HAP-1 (cell line): Measurements from ENCODE around the gene SLC25A18.

ENCODE experiments used
- DNase-seq, 2 experiments: peaks; one replicate each; pipeline ENCODE4 v3.0.0-alpha.2; 2016 to 2020; ENCODE audit warnings: low spot score in 2 of 2
- H3K27me3 ChIP-seq: fragments of 250-450 bp; sonication (Bioruptor Pico); 2 replicates; pipeline ENCODE4 v1.5.1; 2020; ENCODE audit warnings: low read depth, mild to moderate bottlenecking, moderate library complexity
- H3K36me3 ChIP-seq: fragments of 250-450 bp; sonication (Bioruptor Pico); replicated peaks from 2 replicates; pipeline ENCODE4 v1.5.1; 2020; ENCODE audit warnings: mild to moderate bottlenecking
- H3K4me1 ChIP-seq: fragments of 250-450 bp; sonication (Bioruptor Pico); 2 replicates; pipeline ENCODE4 v1.5.1; 2020; ENCODE audit warnings: mild to moderate bottlenecking
- H3K4me3 ChIP-seq: fragments of 250-450 bp; sonication (Bioruptor Pico); 2 replicates; pipeline ENCODE4 v1.5.1; 2020; ENCODE audit warnings: mild to moderate bottlenecking, moderate library complexity
- H3K9me3 ChIP-seq: fragments of 250-450 bp; sonication (Bioruptor Pico); 2 replicates; pipeline ENCODE4 v1.5.1; 2020; ENCODE audit warnings: mild to moderate bottlenecking, moderate library complexity
- in situ Hi-C: fragments of 300-500 bp; cut with MboI; formaldehyde crosslinking; loops from 3 replicates; pipeline ENCODE4 v1.14.3; 2020; ENCODE audit warnings: low sequenced_read_pairs, inconsistent platforms, mixed read lengths

SLC25A18 gene

DNA sequence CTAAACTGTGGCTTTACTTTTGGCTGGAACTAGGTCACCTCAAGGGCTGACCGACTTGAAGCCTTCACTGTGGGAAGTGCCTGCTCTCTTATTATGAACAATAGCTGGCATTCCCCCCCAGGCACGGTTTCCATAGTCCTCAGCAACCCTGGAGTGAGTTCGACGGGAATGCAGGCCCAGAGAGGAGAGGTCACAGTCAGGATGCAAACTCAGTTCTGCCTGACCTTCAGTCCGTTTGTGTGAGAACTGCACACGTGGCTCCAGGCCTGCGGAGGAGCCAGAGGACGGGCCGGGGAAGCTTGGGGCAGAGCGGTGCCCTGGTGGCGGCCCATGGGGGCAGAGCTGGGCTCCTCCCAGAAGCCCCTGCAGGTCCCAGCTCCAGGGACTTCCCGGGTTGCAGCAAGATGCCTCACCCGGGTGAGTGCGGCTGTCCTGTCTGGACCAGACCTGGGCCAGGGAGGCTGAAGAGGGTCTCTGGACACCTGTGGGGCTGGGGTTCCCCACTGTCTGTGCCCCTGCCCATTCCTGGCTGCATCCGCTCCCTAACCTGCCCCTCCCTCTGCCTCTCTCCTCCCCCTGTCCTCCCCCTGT lies 17.2 kb downstream of the SLC25A18 start:
- H3K4me3 ChIP-seq, result no peak overlapping the region
- DNase-seq, result no peak
- H3K9me3 ChIP-seq, result no peaks in the 10 kb centered on the region
- in situ Hi-C loops, result no loop called here
- no peaks in the 10 kb centered on the region for H3K4me1 ChIP-seq
- H3K36me3 ChIP-seq, result no peaks in the 10 kb centered on the region
- no peaks in the 10 kb centered on the region for H3K27me3 ChIP-seq

DNA sequence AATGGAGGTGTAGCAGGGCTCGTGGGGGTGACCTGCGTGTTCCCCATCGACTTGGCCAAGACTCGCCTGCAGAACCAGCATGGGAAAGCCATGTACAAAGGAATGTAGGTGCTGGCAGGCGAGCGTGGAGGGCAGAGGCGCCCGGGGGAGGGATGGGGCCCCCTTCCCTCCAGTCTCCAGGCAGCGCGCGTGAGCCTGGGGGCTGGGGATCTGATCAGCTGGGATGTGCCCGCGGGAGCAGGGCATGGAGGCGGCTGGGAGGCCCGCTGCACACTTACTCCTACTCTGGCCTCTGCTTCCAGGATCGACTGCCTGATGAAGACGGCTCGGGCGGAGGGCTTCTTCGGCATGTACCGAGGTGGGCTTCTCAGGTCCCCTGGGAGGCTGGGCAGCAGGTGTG lies 17.8 kb downstream of the SLC25A18 start:
- DNase-seq, result no peak
- Histone ChIP-seq H3K36me3 (no peaks in the 10 kb centered on the region), H3K27me3 (no peaks in the 10 kb centered on the region), H3K9me3 (no peaks in the 10 kb centered on the region), H3K4me1 (no peaks in the 10 kb centered on the region), H3K4me3 (no peak overlapping the region)
- in situ Hi-C loops, result no loop called here

GRCh38 chr22:17581631-17582030 lies 18.3 kb downstream of the SLC25A18 start:
- in situ Hi-C loops, result no loop called here
- no peaks in the 10 kb centered on the region for H3K9me3 ChIP-seq
- no peak for DNase-seq
- H3K4me1 ChIP-seq, result no peaks in the 10 kb centered on the region
- no peaks in the 10 kb centered on the region for H3K27me3 ChIP-seq
- H3K4me3 ChIP-seq, result no peak overlapping the region
- H3K36me3 ChIP-seq, result no peaks in the 10 kb centered on the region

DNA sequence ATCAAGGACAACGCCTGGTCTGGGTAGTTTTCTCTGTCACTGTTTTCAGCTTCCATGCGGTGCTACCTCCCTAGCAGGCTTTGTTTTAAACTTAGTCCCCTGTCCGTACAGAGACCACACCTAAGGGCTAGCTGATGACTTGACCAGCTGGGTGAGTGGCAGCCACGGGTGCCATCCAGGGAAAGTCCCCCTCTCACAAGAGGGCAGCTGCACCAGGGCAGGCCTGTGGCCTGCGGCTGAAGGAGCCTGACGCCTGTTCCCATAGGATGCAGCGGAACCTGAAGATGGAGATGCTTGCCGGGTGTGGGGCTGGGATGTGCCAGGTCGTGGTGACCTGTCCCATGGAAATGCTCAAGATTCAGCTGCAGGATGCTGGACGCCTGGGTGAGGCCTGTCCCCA lies 19.9 kb downstream of the SLC25A18 start:
- Histone ChIP-seq H3K36me3 (no peaks in the 10 kb centered on the region), H3K4me1 (no peaks in the 10 kb centered on the region), H3K4me3 (no peak overlapping the region), H3K27me3 (no peaks in the 10 kb centered on the region), H3K9me3 (no peaks in the 10 kb centered on the region)
- in situ Hi-C loops, result no loop called here
- no peak for DNase-seq

GRCh38 chr22:17586831-17587440 lies 23.6 kb downstream of the SLC25A18 start:
- Histone ChIP-seq H3K9me3 (no peaks in the 10 kb centered on the region), H3K4me3 (no peak overlapping the region), H3K4me1 (no peaks in the 10 kb centered on the region), H3K27me3 (no peaks in the 10 kb centered on the region), H3K36me3 (peaks cover 20% of the 10 kb centered on the region)
- no peak for DNase-seq
- in situ Hi-C loops, result no loop called here

GRCh38 chr22:17587629-17588028 lies 24.3 kb downstream of the SLC25A18 start:
- no peak overlapping the region for H3K4me3 ChIP-seq
- H3K9me3 ChIP-seq, result no peaks in the 10 kb centered on the region
- DNase-seq, result no peak
- peaks cover 27% of the 10 kb centered on the region for H3K36me3 ChIP-seq
- in situ Hi-C loops, result no loop called here
- H3K27me3 ChIP-seq, result no peaks in the 10 kb centered on the region
- H3K4me1 ChIP-seq, result no peaks in the 10 kb centered on the region

- no peaks in the 10 kb centered on the region for H3K9me3 ChIP-seq
- in situ Hi-C loops, result no loop called here
- H3K4me1 ChIP-seq, result no peaks in the 10 kb centered on the region
- no peak overlapping the region for H3K4me3 ChIP-seq
- H3K27me3 ChIP-seq, result no peaks in the 10 kb centered on the region
- peaks cover 36% of the 10 kb centered on the region for H3K36me3 ChIP-seq
- no peak for DNase-seq
These were observed 25.3 kb downstream of the SLC25A18 start for GRCh38 chr22:17588606-17589005.

DNA sequence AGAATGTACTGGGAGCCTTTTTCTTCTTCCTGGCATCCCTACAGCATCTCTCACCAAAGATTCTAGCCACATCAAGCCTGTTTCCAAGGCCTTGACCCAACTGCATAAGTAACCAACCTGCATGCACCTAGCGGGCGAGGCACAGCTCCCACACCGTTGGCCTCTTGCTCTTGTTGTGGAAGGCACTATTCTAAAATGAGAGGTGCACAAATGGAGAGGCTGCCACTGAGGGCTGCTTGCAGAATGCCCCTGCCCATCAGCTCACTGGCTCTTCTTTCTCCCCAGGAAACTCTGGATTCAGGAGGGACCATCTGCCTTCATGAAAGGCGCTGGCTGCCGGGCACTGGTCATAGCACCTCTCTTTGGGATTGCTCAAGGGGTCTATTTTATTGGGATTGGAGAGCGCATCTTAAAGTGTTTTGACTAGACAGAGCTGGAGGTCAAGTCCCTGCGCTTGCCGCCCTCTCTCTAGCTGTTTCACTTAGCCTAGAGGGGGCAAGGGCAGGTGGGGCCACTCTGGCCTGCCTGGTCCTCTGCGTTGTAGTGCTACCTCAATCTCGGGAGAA lies 26.6 kb downstream of the SLC25A18 start:
- no peaks in the 10 kb centered on the region for H3K4me1 ChIP-seq
- no peak for DNase-seq
- peaks cover 45% of the 10 kb centered on the region for H3K36me3 ChIP-seq
- H3K27me3 ChIP-seq, result no peaks in the 10 kb centered on the region
- H3K4me3 ChIP-seq, result no peak overlapping the region
- no peaks in the 10 kb centered on the region for H3K9me3 ChIP-seq
- in situ Hi-C loops, result loop anchor here (10.0 kb wide), 1 partner anchor 65 kb away; no protein-coding TSS in a partner anchor

DNA sequence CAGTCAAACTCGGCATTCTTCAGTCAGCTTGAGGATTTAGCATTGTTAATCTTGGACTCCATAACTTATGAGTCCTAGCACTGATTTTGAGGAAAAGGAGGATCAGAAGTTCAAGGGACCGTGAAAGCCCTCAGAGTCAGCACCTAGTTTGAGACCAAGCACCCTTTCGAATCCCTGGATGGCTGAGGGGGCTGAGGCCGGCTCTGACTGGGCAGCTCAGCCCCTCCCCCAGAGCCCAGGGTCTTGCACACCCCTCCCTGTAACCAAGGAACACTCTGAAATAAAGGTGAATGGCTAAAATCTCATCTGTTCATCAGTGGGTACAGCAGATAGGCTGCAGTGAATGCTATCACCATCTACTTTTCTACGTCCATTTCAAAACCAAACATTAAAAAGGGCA lies 27.3 kb downstream of the SLC25A18 start:
- no peaks in the 10 kb centered on the region for H3K9me3 ChIP-seq
- H3K4me3 ChIP-seq, result no peak overlapping the region
- H3K4me1 ChIP-seq, result no peaks in the 10 kb centered on the region
- H3K27me3 ChIP-seq, result no peaks in the 10 kb centered on the region
- DNase-seq, result no peak
- H3K36me3 ChIP-seq, result peaks cover 49% of the 10 kb centered on the region
- in situ Hi-C loops, result loop anchor here (10.0 kb wide), 1 partner anchor 64 kb away; no protein-coding TSS in a partner anchor

GRCh38 chr22:17592201-17592600 lies 28.9 kb downstream of the SLC25A18 start:
- Histone ChIP-seq H3K4me1 (no peaks in the 10 kb centered on the region), H3K9me3 (no peaks in the 10 kb centered on the region), H3K27me3 (no peaks in the 10 kb centered on the region), H3K36me3 (peaks cover 64% of the 10 kb centered on the region), H3K4me3 (no peak overlapping the region)
- no peak for DNase-seq
- in situ Hi-C loops, result loop anchor here (10.0 kb wide), 1 partner anchor 63 kb away; no protein-coding TSS in a partner anchor

- in situ Hi-C loops, result loop anchor here (10.0 kb wide), 1 partner anchor 59 kb away; no protein-coding TSS in a partner anchor
- no peak for DNase-seq
- Histone ChIP-seq H3K4me1 (no peaks in the 10 kb centered on the region), H3K36me3 (peaks cover 82% of the 10 kb centered on the region), H3K9me3 (no peaks in the 10 kb centered on the region), H3K27me3 (no peaks in the 10 kb centered on the region), H3K4me3 (no peak overlapping the region)
These were observed 32.9 kb downstream of the SLC25A18 start for GRCh38 chr22:17596226-17596625.

DNA sequence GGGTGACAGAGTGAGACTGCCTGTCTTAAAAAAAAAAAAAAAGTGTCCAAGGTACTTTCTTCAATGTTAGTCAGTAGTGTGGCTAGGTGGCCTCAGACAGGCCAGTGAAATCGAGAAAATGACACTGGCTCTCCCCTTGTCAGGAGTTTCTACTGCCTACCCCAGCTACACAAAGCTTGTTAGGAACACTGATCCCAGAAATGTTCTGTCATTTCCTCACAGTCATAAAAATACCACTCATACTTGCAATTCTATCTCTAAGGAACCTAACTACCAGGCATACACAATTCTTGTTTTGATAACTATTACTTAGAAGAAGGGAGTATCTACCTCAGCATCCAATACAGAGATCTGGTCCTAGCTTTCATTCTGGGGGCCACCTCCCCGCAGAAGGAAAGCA lies 33.9 kb downstream of the SLC25A18 start:
- H3K4me1 ChIP-seq, result no peaks in the 10 kb centered on the region
- in situ Hi-C loops, result loop anchor here (10.0 kb wide), 1 partner anchor 58 kb away; no protein-coding TSS in a partner anchor

GRCh38 chr22:17598318-17598717 lies 35.0 kb downstream of the SLC25A18 start:
- no peak overlapping the region for H3K4me3 ChIP-seq
- no peaks in the 10 kb centered on the region for H3K9me3 ChIP-seq
- H3K27me3 ChIP-seq, result no peaks in the 10 kb centered on the region
- H3K36me3 ChIP-seq, result peaks cover 61% of the 10 kb centered on the region
- DNase-seq, result no peak
- no peaks in the 10 kb centered on the region for H3K4me1 ChIP-seq
- in situ Hi-C loops, result loop anchor here (10.0 kb wide), 1 partner anchor 56 kb away; no protein-coding TSS in a partner anchor

More for the DNA sequence above, 33.9 kb downstream of the SLC25A18 start:
- Histone ChIP-seq H3K4me3 (no peak overlapping the region), H3K9me3 (no peaks in the 10 kb centered on the region), H3K27me3 (no peaks in the 10 kb centered on the region), H3K36me3 (peaks cover 72% of the 10 kb centered on the region)
- DNase-seq, result no peak

- H3K36me3 ChIP-seq, result peaks cover 43% of the 10 kb centered on the region
- in situ Hi-C loops, result no loop called here
These were observed 37.7 kb downstream of the SLC25A18 start for GRCh38 chr22:17601031-17601430.

More at GRCh38 chr22:17601031-17601430, 37.7 kb downstream of the SLC25A18 start:
- no peak for DNase-seq
- Histone ChIP-seq H3K9me3 (no peaks in the 10 kb centered on the region), H3K4me3 (no peak overlapping the region), H3K27me3 (no peaks in the 10 kb centered on the region), H3K4me1 (no peaks in the 10 kb centered on the region)
